ENCODE data around the gene WDCP. TPM values are rescaled to one million over a fixed set of nuclear protein-coding genes. Genes with fewer than 3 reads are reported as not detected.

The WDCP gene
- total and polyA plus RNA-seq, 10 of the 15 experiments (the other 5 are each of a cell fraction or from before 2014, with no cell fraction given), result 5.5 to 21.3 (median 13.2) TPM

- RAD21 ChIA-PET (ENCODE audit: unreplicated experiment), result interaction anchor here (0.5 to 2.6 kb wide), 10 partner anchors 8 to 302 kb away, joined by 3 to 45 read pairs (median 4); partner anchors contain the start of genes ATAD2B, FAM228B, TP53I3 and WDCP
- H3K27ac ChIP-seq (ENCODE audit: control insufficient read depth, insufficient read depth), result no peak overlapping the region; the same call in 1 of the 2 replicates
- peak overlapping the region; percentile 89 for H3K4me3 ChIP-seq
- H2AFZ ChIP-seq (ENCODE audit: control insufficient read depth, low read depth, low read length), result peak overlapping the region; percentile 78
- H3K4me2 ChIP-seq (ENCODE audit: control insufficient read depth, insufficient read depth), result peak overlapping the region; percentile 87
- no peaks in the 10 kb centered on the region; the same call in 2 of the 3 replicates for H3K9me3 ChIP-seq (replicated peaks; ENCODE audit: control insufficient read depth, insufficient read depth, low read length)
- H3K36me3 ChIP-seq (ENCODE audit: control insufficient read depth in 2 of 2, insufficient read depth in 2 of 2, low read length in 1 of 2), result no peaks in the 10 kb centered on the region; a peak in 1 of 4 replicates
- intact Hi-C loops (cut with micrococcal nuclease; ENCODE audit: unreplicated experiment) (loop anchor here (1.0 to 2.0 kb wide), 2 partner anchors 30 to 150 kb away; partner anchors contain the start of genes ATAD2B and WDCP), in situ Hi-C loops (cut with MboI) (no loop called here)
- H3K79me2 ChIP-seq (ENCODE audit: control insufficient read depth, insufficient read depth, low read length), result peaks cover 27% of the 10 kb centered on the region
- POLR2A ChIA-PET, result interaction anchor here (0.5 to 2.0 kb wide), 10 partner anchors 8 to 307 kb away, joined by 3 to 16 read pairs (median 4); partner anchors contain the start of genes ATAD2B, TP53I3 and WDCP
- CTCF ChIA-PET, result interaction anchor here (1.4 to 3.8 kb wide), 5 partner anchors 8 to 253 kb away, joined by 5 to 34 read pairs (median 12); partner anchors contain the start of genes ATAD2B, TP53I3 and WDCP
- FAIRE-seq, result no peak
- H4K20me1 ChIP-seq (ENCODE audit: control insufficient read depth, insufficient read depth), result no peaks in the 10 kb centered on the region
- peak; percentile 39 for ATAC-seq
- TF ChIP-seq POLR2A (IDR thresholded peaks at IDR 0.05; ENCODE audit: low read depth, low read length), result peak; percentile 27; the same call in 1 of the 2 replicates
- TF ChIP-seq MXI1 (IDR thresholded peaks at IDR 0.05; ENCODE audit: low read depth, low read length), result peak; percentile 13; the same call in 1 of the 2 replicates
- TF ChIP-seq BHLHE40 (IDR thresholded peaks at IDR 0.05; ENCODE audit: borderline replicate concordance in 1 of 2, low read depth in 2 of 2, low read length in 1 of 2), result 0 out of 4 replicates have a peak, but pooled peaks of 1 of the 2 experiments have one; percentile 6
- TF ChIP-seq MYC (IDR thresholded peaks at IDR 0.05; ENCODE audit: insufficient read depth, insufficient read length, insufficient replicate concordance, low read length, severe bottlenecking), result no peak
- H3K9ac ChIP-seq (ENCODE audit: control insufficient read depth, insufficient read depth, low read length), result peak overlapping the region; percentile 79
- SMC1A ChIA-PET (ENCODE audit: uncharacterized antibody, unreplicated experiment), result interaction anchor here (0.8 to 4.0 kb wide), 8 partner anchors 30 to 253 kb away, joined by 3 to 24 read pairs (median 3); partner anchors contain the start of genes ATAD2B and WDCP
- under 1% methylated on average over 26 of the region's 41 CpGs for WGBS (ENCODE audit: insufficient coverage, insufficient replicate concordance, low lambda C conversion rate, missing lambda C conversion rate)
- DNase-seq (ENCODE audit: low read depth, low spot score), result no peak
- H3K27me3 ChIP-seq (replicated peaks in 1 of 2; ENCODE audit: control insufficient read depth in 2 of 2, insufficient read depth in 2 of 2, low read length in 1 of 2), result no peaks in the 10 kb centered on the region
- no TSS peak for BruUV-seq (replicated peaks)
- H3K4me1 ChIP-seq (ENCODE audit: control insufficient read depth, insufficient read depth, low read length), result peaks cover 9% of the 10 kb centered on the region
Measured at GRCh38 chr2:24076849-24077534, 29.8 kb upstream of the WDCP start.

All from GM12878 (cell line).